Panc1 (cell line): ENCODE data around the gene C14orf132.

Experiments used
- CTCF ChIP-seq: fragments of 450-650 bp; IDR thresholded peaks from 2 replicates; pipeline ENCODE4 v1.5.1; 2017; ENCODE audit warnings: mild to moderate bottlenecking
- REST ChIP-seq, 2 experiments: IDR thresholded peaks; 2 replicates each; pipeline ENCODE4 v1.6.1; 2011 to 2012; ENCODE audit warnings: low read depth in 2 of 2, control low read depth in 1 of 2, low read length in 1 of 2, mild to moderate bottlenecking in 1 of 2, moderate library complexity in 1 of 2; ENCODE audit not compliant: insufficient read depth in 1 of 2
- TCF7L2 ChIP-seq: IDR thresholded peaks from 2 replicates; pipeline ENCODE4 v1.6.1; 2011; ENCODE audit warnings: mild to moderate bottlenecking, low read depth, low read length, inconsistent platforms

GRCh38 chr14:96139169-96139568 lies 100.0 kb downstream of the C14orf132 start:
- TF ChIP-seq CTCF: no peak
- TF ChIP-seq TCF7L2: no peak
- no peak for TF ChIP-seq REST (IDR thresholded peaks at IDR 0.05; ENCODE audit: insufficient read depth in 1 of 2, low read depth in 2 of 2, low read length in 1 of 2)
